NCI-H526 treated with DMSO at 0.1 percent for 48 hours (cell line): ENCODE data around the gene FAM181B.
A peak's percentile ranks its signal among the peaks of the same experiment; 100 is the strongest.
"Not testable (repeated sequence)": the region's sequence is repeated elsewhere in the genome, so short reads cannot be mapped to it uniquely, and the experiment has no call there.

Experiments used
- DNase-seq: peaks from one replicate; lab custom pipeline; 2025; lab: John Stamatoyannopoulos, UW

FAM181B gene

GRCh38 chr11:82732348-82732733 is 1.3 kb downstream of the FAM181B start:
- no peak for DNase-seq

- DNase-seq = no peak
Observed at GRCh38 chr11:82731691-82732277, 1.9 kb downstream of the FAM181B start.

GRCh38 chr11:82730754-82731153 is 2.9 kb downstream of the FAM181B start:
- no peak for DNase-seq

GRCh38 chr11:82730286-82730685 is 3.4 kb downstream of the FAM181B start:
- DNase-seq = no peak

- no peak for DNase-seq
Observed at GRCh38 chr11:82724026-82724425, 9.6 kb downstream of the FAM181B start.

- peak; percentile 60 for DNase-seq
Observed at GRCh38 chr11:82722231-82722630, 11.4 kb downstream of the FAM181B start.

- DNase-seq = no peak
Observed at GRCh38 chr11:82720267-82721065, 13.2 kb downstream of the FAM181B start.

GRCh38 chr11:82719361-82720105 is 14.1 kb downstream of the FAM181B start:
- no peak for DNase-seq

- DNase-seq = no peak
Observed at GRCh38 chr11:82718821-82719220, 14.8 kb downstream of the FAM181B start.

GRCh38 chr11:82718307-82718706 is 15.4 kb downstream of the FAM181B start:
- DNase-seq = peak; percentile 32

- no peak for DNase-seq
Observed at GRCh38 chr11:82714346-82715174, 19.1 kb downstream of the FAM181B start.

- no peak for DNase-seq
Observed at GRCh38 chr11:82711648-82712047, 22.0 kb downstream of the FAM181B start.

GRCh38 chr11:82703796-82704195 is 29.9 kb downstream of the FAM181B start:
- no peak for DNase-seq

- DNase-seq = no peak
Observed at GRCh38 chr11:82703226-82703625, 30.4 kb downstream of the FAM181B start.

GRCh38 chr11:82701847-82702520 is 31.7 kb downstream of the FAM181B start:
- peak; percentile 26 for DNase-seq

- no peak for DNase-seq
Observed at GRCh38 chr11:82698576-82699352, 34.9 kb downstream of the FAM181B start.

- DNase-seq = no peak
Observed at GRCh38 chr11:82692981-82693380, 40.7 kb downstream of the FAM181B start.

GRCh38 chr11:82689347-82689746 is 44.3 kb downstream of the FAM181B start:
- not testable (repeated sequence) for DNase-seq

- no peak for DNase-seq
Observed at GRCh38 chr11:82686211-82686610, 47.5 kb downstream of the FAM181B start.

GRCh38 chr11:82683029-82683428 is 50.6 kb downstream of the FAM181B start:
- DNase-seq = no peak
